Fibroblast of lung (primary cell): ENCODE data around the gene GXYLT1.

ENCODE experiments used
- EZH2 ChIP-seq: IDR thresholded peaks from 2 replicates; pipeline ENCODE4 v1.5.1; 2012; ENCODE audit warnings: low read length, control low read depth, mild to moderate bottlenecking; ENCODE audit errors: missing control alignments
- TF ChIP-seq, protein P1 (sequence below), 2 donors: IDR thresholded peaks in 1 of 2; conservative IDR thresholded peaks in 1 of 2; 1 replicate in 1 of 2; 2 replicates in 1 of 2; pipeline ENCODE4 v1.5.1; 2011 to 2012; ENCODE audit warnings: low read length in 2 of 2, control low read depth in 1 of 2, inconsistent platforms in 1 of 2, low read depth in 1 of 2, mild to moderate bottlenecking in 1 of 2

DNA sequence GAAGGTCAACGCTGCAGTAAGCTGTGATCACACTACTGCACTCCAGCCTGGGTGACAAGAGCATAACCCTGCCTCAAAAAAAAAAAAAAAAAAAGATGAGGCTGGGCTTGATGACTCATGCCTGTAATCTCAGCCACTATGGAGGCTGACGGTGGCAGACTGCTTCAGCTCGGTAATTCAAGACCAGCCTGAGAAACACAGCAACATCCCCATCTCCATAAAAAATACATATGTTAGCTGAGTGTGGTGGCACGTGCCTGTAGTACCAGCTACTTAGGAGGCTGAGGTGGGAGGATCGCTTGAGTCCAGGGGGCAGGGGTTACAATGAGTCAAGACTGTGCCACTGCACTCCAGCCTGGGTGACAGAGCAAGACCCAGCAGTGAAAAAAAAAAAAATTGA is 50.4 kb downstream of the GXYLT1 start:
- TF ChIP-seq, protein P1, sequence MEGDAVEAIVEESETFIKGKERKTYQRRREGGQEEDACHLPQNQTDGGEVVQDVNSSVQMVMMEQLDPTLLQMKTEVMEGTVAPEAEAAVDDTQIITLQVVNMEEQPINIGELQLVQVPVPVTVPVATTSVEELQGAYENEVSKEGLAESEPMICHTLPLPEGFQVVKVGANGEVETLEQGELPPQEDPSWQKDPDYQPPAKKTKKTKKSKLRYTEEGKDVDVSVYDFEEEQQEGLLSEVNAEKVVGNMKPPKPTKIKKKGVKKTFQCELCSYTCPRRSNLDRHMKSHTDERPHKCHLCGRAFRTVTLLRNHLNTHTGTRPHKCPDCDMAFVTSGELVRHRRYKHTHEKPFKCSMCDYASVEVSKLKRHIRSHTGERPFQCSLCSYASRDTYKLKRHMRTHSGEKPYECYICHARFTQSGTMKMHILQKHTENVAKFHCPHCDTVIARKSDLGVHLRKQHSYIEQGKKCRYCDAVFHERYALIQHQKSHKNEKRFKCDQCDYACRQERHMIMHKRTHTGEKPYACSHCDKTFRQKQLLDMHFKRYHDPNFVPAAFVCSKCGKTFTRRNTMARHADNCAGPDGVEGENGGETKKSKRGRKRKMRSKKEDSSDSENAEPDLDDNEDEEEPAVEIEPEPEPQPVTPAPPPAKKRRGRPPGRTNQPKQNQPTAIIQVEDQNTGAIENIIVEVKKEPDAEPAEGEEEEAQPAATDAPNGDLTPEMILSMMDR (conservative IDR thresholded peaks at IDR 0.05 in 1 of 2, IDR thresholded peaks at IDR 0.05 in 1 of 2; ENCODE audit: low read depth in 1 of 2, low read length in 2 of 2): no peak
- TF ChIP-seq EZH2: no peak
